ENCODE measurements around the gene RNF123. TPM values are rescaled to one million over a fixed set of nuclear protein-coding genes. Genes with fewer than 3 reads are reported as not detected.
"Not testable (repeated sequence)": the region's sequence is repeated elsewhere in the genome, so short reads cannot be mapped to it uniquely, and the experiment has no call there.

The RNF123 gene
- total RNA-seq, 1 donor from 2014 or later = 40.1 TPM

DNA sequence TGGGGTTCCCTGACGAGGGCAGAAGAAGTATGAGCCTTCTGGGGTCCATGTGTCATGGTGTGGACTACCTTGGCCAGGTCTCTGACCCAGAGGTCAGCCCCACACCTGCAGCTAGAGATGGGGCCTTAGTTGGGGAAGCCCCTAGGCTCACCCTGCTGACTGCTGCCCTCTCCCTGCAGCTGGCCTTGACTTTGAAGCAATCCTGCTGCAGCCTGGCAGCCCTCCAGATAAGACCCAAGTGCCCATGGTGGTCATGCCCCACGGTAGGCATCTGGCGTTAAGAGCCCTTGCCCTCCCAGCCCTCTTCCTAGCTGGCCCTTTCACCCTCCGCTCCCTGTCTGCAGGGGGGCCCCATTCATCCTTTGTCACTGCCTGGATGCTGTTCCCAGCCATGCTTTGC lies 7.8 kb upstream of the RNF123 start:
- Mint-ChIP-seq H3K4me1 (ENCODE audit: low read depth) (peaks cover 4% of the 10 kb centered on the region), H3K36me3 (ENCODE audit: low read depth) (peaks cover 19% of the 10 kb centered on the region), H3K9me3 (ENCODE audit: low read depth) (no peaks in the 10 kb centered on the region), H3K27ac (ENCODE audit: unreplicated experiment) (no peak overlapping the region), H3K4me3 (ENCODE audit: unreplicated experiment) (no peak overlapping the region), H3K27me3 (ENCODE audit: low read depth) (no peaks in the 10 kb centered on the region)
- no peak for DNase-seq (ENCODE audit: low spot score)
- TF ChIP-seq, protein P1, sequence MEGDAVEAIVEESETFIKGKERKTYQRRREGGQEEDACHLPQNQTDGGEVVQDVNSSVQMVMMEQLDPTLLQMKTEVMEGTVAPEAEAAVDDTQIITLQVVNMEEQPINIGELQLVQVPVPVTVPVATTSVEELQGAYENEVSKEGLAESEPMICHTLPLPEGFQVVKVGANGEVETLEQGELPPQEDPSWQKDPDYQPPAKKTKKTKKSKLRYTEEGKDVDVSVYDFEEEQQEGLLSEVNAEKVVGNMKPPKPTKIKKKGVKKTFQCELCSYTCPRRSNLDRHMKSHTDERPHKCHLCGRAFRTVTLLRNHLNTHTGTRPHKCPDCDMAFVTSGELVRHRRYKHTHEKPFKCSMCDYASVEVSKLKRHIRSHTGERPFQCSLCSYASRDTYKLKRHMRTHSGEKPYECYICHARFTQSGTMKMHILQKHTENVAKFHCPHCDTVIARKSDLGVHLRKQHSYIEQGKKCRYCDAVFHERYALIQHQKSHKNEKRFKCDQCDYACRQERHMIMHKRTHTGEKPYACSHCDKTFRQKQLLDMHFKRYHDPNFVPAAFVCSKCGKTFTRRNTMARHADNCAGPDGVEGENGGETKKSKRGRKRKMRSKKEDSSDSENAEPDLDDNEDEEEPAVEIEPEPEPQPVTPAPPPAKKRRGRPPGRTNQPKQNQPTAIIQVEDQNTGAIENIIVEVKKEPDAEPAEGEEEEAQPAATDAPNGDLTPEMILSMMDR (IDR thresholded peaks at IDR 0.05) = no peak

DNA sequence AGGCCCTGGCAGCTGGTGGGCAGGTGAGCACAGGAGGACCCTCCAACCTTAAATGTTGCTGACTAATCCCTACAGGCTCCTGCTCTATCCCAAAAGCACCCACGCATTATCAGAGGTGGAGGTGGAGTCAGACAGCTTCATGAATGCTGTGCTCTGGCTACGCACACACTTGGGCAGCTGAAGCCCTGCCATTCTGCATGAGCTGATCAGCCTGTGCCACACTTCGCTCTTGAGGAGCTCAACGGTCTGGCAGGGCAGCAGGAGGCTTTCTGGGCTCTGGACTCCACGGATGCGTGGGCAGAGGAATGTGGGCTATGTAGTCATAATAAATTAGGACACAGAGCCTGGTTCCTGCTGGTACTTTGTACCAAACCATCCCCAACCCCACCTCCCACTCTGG lies 6.2 kb upstream of the RNF123 start:
- Mint-ChIP-seq H3K36me3 (ENCODE audit: low read depth) (peaks cover 17% of the 10 kb centered on the region), H3K27me3 (ENCODE audit: low read depth) (no peaks in the 10 kb centered on the region), H3K4me3 (ENCODE audit: unreplicated experiment) (no peak overlapping the region), H3K4me1 (ENCODE audit: low read depth) (peaks cover 4% of the 10 kb centered on the region), H3K27ac (ENCODE audit: unreplicated experiment) (no peak overlapping the region), H3K9me3 (ENCODE audit: low read depth) (no peaks in the 10 kb centered on the region)
- no peak for DNase-seq (ENCODE audit: low spot score)
- TF ChIP-seq, protein P1 (IDR thresholded peaks at IDR 0.05) = no peak

DNA sequence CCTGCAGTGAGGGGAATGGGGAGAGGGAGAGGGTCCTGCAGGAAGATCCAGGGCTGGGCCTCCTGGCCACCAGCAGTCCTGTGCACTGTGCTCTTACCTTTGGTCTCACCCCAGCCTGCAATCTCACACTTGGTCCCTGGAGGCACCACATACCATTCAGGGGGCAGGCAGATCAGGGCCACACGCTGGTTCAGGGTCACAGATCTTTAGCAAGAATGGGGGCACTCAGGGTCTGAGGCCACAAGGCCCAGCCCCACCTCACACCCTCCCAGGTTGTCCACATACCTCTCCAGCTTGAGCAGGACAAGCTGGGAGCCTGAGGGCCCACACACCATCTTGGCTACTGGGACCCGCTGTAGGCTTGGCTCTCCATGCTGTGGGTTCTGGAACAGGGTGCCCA lies 4.9 kb upstream of the RNF123 start:
- Mint-ChIP-seq H3K4me1 (ENCODE audit: low read depth) (peaks cover 14% of the 10 kb centered on the region), H3K36me3 (ENCODE audit: low read depth) (peaks cover 16% of the 10 kb centered on the region)
- not testable (repeated sequence) for DNase-seq (ENCODE audit: low spot score); H3K9me3 Mint-ChIP-seq (ENCODE audit: low read depth); H3K27me3 Mint-ChIP-seq (ENCODE audit: low read depth); H3K27ac Mint-ChIP-seq (ENCODE audit: unreplicated experiment); H3K4me3 Mint-ChIP-seq (ENCODE audit: unreplicated experiment)

DNA sequence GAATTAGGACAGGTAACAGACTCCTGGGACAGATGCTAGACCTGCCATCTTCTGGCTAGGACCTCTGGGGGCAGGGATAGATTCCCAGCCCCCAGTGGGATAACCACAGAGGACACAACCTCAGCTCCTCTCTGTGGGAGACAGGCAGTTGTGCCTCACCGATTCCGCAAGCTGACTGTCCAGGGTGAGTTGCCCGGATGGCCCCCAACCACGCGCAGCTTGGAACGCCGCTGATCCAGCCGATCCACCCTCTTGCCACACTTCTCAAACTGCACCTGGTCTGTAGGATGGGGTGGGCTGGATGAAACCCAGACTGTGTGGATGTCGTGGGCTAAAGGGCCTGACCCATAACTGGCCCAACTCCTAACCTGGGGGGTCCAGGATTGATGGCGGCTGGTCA lies 4.3 kb upstream of the RNF123 start:
- DNase-seq (ENCODE audit: low spot score); H3K9me3 Mint-ChIP-seq (ENCODE audit: low read depth); H3K27ac Mint-ChIP-seq (ENCODE audit: unreplicated experiment); H3K27me3 Mint-ChIP-seq (ENCODE audit: low read depth); H3K4me3 Mint-ChIP-seq (ENCODE audit: unreplicated experiment): not testable (repeated sequence)
- Mint-ChIP-seq H3K4me1 (ENCODE audit: low read depth) (peaks cover 18% of the 10 kb centered on the region), H3K36me3 (ENCODE audit: low read depth) (peaks cover 11% of the 10 kb centered on the region)

DNA sequence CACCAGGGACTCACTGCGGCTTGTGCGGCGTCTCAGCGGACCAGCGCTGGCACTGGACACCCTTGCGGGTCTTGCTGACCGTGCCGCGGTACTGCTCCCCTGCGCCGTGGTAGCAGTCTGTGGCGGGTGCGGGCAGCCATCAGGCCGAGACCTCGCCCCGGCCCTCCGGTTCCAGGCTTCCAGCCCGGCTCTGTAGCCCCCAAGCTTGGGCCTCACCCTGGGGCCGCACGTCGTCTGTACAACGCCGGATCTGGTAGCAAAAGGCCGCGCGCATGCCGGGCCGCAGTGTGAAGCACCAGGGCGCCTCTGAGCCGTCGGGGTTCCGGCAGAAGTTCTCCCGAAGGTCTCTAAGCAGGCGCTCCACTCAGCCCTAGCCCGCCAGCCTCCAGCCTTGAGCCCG lies 3.5 kb upstream of the RNF123 start:
- Mint-ChIP-seq H3K36me3 (ENCODE audit: low read depth) (peaks cover 10% of the 10 kb centered on the region), H3K4me1 (ENCODE audit: low read depth) (peaks cover 26% of the 10 kb centered on the region)
- H3K4me3 Mint-ChIP-seq (ENCODE audit: unreplicated experiment); H3K27ac Mint-ChIP-seq (ENCODE audit: unreplicated experiment); DNase-seq (ENCODE audit: low spot score); H3K27me3 Mint-ChIP-seq (ENCODE audit: low read depth); H3K9me3 Mint-ChIP-seq (ENCODE audit: low read depth): not testable (repeated sequence)

DNA sequence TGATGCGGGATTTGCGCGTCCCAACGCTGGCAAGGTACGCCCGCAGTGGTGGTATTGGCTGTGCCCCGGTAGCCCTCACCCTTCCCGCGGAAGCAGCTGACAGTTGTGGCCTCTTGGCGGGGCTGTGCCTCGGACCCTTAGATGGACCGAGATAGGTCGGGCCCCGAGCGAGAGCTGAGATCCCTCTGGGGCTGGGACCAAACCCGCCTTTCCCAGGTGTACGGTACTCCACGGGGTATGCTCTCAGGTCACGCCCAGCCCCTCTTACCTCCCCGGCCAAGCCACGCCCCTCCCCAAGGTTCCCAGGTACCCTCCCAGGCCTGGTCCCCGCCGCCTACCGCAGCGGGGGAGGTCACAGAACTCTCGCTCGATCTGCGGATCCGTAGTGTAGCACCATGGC lies 3.0 kb upstream of the RNF123 start:
- not testable (repeated sequence) for H3K27ac Mint-ChIP-seq (ENCODE audit: unreplicated experiment)
- H3K4me3 Mint-ChIP-seq (ENCODE audit: unreplicated experiment) = peak overlapping the region; percentile 42

DNA sequence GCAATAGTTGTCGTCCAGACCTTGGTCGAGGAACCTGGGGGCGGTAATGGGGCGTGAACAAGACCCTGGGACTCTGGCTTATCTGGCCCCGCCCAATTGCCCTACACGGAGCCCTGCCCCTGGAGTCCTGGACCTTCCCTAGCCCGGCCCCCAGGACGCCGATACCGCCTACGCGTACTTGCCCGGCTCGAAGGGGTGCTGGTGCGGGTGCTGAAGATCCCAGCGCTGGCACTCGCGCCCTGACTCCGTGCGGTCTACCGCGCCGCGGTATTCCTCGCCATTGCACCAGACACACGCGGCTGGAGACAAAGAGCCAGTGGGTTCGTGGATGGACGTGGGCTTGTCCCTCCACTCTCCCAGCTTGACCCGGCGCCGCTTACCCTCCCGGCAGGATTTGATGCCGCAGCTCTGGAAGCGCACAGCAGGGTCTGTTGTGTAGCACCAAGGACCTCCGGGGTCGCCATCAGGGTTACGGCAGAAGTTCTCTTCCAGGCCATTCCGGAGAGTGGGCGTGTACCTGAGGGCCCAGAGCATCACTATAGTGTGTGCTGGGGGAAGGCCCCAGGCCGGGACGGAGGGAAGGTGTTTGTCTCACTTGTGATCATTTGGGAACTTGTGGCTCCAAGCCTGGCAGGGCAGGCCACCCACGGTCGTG lies 2.5 kb upstream of the RNF123 start:
- Mint-ChIP-seq H3K36me3 (ENCODE audit: low read depth) (peaks cover 10% of the 10 kb centered on the region), H3K4me3 (ENCODE audit: unreplicated experiment) (peak overlapping the region; percentile 42), H3K4me1 (ENCODE audit: low read depth) (peaks cover 29% of the 10 kb centered on the region)
- H3K27me3 Mint-ChIP-seq (ENCODE audit: low read depth); H3K9me3 Mint-ChIP-seq (ENCODE audit: low read depth); H3K27ac Mint-ChIP-seq (ENCODE audit: unreplicated experiment); DNase-seq (ENCODE audit: low spot score): not testable (repeated sequence)

More for the DNA sequence above, 3.0 kb upstream of the RNF123 start:
- H3K9me3 Mint-ChIP-seq (ENCODE audit: low read depth); DNase-seq (ENCODE audit: low spot score); H3K27me3 Mint-ChIP-seq (ENCODE audit: low read depth): not testable (repeated sequence)
- Mint-ChIP-seq H3K36me3 (ENCODE audit: low read depth) (peaks cover 10% of the 10 kb centered on the region), H3K4me1 (ENCODE audit: low read depth) (peaks cover 29% of the 10 kb centered on the region)

DNA sequence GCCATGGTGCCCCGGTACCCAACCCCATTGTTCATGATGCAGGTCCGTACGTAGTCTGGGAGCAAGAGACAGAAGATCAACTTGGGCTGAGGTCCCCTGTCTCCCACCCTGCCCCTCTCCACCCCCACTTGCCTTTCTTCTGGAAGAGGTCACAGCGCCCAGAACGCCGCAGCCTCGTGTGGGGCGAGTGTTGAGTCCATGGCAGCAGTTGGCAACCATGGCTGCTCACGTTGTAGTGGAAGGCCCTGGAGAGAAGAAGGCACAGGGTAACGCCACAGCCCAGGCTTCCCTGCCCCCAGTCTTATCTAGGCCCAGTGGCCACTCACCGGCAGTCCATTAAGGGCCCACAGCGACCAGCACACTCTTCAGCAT lies 1.9 kb upstream of the RNF123 start:
- DNase-seq (ENCODE audit: low spot score); H3K4me3 Mint-ChIP-seq (ENCODE audit: unreplicated experiment); H3K9me3 Mint-ChIP-seq (ENCODE audit: low read depth); H3K27ac Mint-ChIP-seq (ENCODE audit: unreplicated experiment); H3K27me3 Mint-ChIP-seq (ENCODE audit: low read depth): not testable (repeated sequence)
- H3K36me3 Mint-ChIP-seq (ENCODE audit: low read depth) = peaks cover 10% of the 10 kb centered on the region
- peaks cover 29% of the 10 kb centered on the region for H3K4me1 Mint-ChIP-seq (ENCODE audit: low read depth)

DNA sequence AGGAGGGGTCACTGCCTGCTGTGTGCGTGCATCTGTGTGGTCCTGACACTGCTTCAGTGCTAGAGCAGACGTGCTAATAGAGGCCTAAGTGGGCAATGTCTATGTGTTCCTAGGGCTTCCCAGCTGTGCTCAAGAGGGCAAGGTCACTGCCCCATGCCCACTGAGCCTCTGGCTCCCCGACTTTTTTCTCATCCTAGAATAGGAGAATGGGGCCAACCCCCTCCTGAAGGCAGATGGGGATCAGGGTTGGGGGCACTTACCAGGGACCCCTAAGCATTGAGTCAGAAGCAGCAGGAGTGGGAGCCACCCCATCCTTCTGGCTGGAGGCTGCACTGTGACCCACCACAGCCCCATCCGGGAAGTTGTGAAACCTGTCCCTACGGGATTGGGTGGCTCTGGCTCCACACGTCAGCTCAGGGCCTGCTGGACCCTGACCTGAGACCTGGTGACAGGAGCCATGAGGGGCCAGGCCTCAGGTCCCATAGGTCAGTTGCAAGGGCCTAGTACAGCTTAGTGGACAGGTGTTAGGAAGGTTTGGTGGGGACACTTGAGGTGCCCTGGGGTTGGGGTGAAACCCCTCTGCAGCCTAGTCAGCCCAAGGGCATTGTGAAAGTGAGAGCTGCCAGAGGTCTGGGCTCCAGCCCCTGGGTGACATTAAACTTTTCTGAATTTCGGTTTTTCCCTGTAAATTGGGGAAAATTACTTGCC lies 865 bp upstream of the RNF123 start:
- DNase-seq (ENCODE audit: low spot score); H3K27me3 Mint-ChIP-seq (ENCODE audit: low read depth); H3K9me3 Mint-ChIP-seq (ENCODE audit: low read depth); H3K36me3 Mint-ChIP-seq (ENCODE audit: low read depth): not testable (repeated sequence)
- H3K27ac Mint-ChIP-seq (ENCODE audit: unreplicated experiment) = peak overlapping the region; percentile 94
- H3K4me3 Mint-ChIP-seq (ENCODE audit: unreplicated experiment) = peak overlapping the region; percentile 95
- H3K4me1 Mint-ChIP-seq (ENCODE audit: low read depth) = peaks cover 29% of the 10 kb centered on the region

DNA sequence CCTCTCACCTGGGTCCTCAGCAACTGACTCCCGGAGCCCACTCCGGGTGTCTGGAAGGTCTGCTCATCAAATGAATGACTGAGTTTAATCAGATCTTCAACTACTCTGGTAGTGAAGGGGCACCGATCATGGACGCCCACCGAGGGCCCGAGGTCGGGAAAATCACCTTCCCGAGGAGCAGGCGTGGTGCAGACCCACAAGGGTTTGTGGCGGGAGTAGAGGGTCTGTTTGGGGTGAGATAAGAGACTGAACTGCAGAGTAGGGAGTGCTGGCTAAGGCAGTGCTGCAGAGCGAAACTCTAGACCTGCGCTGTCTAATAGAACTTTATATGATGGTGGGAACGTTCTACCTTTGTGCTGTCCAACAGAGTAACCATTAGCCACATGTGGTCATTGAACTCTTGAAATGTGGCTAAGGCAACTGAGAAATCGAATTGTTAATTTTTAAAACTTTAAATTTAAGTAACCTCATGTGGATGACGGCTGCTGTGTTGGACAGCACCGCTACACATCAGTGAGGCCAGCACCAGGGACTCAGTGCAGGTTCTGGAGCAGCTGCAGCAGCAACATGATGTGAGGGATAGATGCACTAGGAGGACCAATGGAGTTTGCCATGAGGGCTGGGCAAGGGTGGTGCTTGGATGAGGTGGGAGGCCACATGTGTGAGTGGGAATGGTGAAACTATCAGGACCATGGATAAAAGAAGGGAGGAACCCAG lies 709 bp downstream of the RNF123 start:
- peak overlapping the region; percentile 94 for H3K27ac Mint-ChIP-seq (ENCODE audit: unreplicated experiment)
- H3K4me3 Mint-ChIP-seq (ENCODE audit: unreplicated experiment) = peak overlapping the region; percentile 95
- not testable (repeated sequence) for DNase-seq (ENCODE audit: low spot score); H3K36me3 Mint-ChIP-seq (ENCODE audit: low read depth); H3K9me3 Mint-ChIP-seq (ENCODE audit: low read depth); H3K27me3 Mint-ChIP-seq (ENCODE audit: low read depth)
- H3K4me1 Mint-ChIP-seq (ENCODE audit: low read depth) = peaks cover 29% of the 10 kb centered on the region

All from chondrocyte (in vitro differentiated cells).